ENCODE data around the gene HK1. TPM values are rescaled to one million over a fixed set of nuclear protein-coding genes. Genes with fewer than 3 reads are reported as not detected.

HK1 gene
- total and polyA plus RNA-seq, 2 of the 13 experiments (the other 11 are each of a cell fraction or from before 2014, with no cell fraction given): 0.29 to 1.5 TPM

DNA sequence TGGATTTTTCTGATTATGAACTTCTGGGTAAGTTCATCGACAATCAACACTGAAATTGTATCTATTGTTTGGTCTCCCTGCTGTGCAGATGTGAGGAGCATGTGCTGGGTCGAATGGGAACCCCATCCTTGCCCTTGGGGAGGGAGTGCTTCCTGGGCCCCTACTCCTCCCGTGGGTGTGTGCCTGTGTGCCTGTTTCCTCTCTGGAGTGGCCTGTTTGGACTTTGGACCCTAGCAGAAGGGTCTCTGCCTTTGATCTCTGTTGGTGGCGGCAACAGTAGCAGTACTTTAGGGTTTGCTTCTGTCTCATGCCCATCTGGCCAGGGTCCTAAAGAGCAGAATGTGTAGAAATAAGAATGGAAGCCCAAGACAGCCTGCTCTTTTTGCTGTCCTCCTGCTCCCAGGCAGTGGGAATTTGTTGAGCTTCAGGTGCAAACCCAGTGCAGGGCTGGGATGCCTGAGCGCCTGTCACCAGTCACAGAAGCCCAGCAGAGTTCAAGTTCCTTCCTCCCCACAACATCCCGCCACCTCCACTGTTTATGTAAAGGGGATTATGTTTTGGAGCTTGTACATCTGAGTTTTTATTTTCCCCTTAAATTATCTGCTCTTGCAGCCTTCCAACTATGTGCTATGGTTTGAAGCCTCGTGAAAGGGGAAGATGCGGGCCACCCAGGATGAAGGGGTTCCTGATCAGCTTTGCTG lies 139.9 kb downstream of the HK1 start (continued):
- TF ChIP-seq POGK (CRISPR knock-in tag; conservative IDR thresholded peaks at IDR 0.05): 0 out of 2 replicates have a peak, but pooled peaks have one; percentile 27
- TF ChIP-seq SMARCC2 (IDR thresholded peaks at IDR 0.05): no peak
- TF ChIP-seq TCF7 (IDR thresholded peaks at IDR 0.05; ENCODE audit: low read depth): peak; percentile 91
- TF ChIP-seq, protein P1, sequence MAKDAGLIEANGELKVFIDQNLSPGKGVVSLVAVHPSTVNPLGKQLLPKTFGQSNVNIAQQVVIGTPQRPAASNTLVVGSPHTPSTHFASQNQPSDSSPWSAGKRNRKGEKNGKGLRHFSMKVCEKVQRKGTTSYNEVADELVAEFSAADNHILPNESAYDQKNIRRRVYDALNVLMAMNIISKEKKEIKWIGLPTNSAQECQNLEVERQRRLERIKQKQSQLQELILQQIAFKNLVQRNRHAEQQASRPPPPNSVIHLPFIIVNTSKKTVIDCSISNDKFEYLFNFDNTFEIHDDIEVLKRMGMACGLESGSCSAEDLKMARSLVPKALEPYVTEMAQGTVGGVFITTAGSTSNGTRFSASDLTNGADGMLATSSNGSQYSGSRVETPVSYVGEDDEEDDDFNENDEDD (CRISPR knock-in tag; IDR thresholded peaks at IDR 0.05; ENCODE audit: borderline replicate concordance): peak; percentile 26; the same call in 1 of the 2 replicates
- TF ChIP-seq MEF2D (CRISPR knock-in tag; IDR thresholded peaks at IDR 0.05): 0 out of 2 replicates have a peak, but pooled peaks have one; percentile 48
- no peak for TF ChIP-seq DR1 (CRISPR knock-in tag; IDR thresholded peaks at IDR 0.05)
- peak; percentile 42; the same call in 1 of the 2 replicates for TF ChIP-seq TARDBP (CRISPR knock-in tag; IDR thresholded peaks at IDR 0.05)
- peak; percentile 21; the same call in 1 of the 2 replicates for TF ChIP-seq MED1 (CRISPR knock-in tag; IDR thresholded peaks at IDR 0.05)
- TF ChIP-seq ZNF672 (CRISPR knock-in tag; IDR thresholded peaks at IDR 0.05): no peak
- no peak for TF ChIP-seq LCORL (IDR thresholded peaks at IDR 0.05)
- peak; percentile 25; the same call in 1 of the 2 replicates for TF ChIP-seq LCORL (CRISPR knock-in tag; IDR thresholded peaks at IDR 0.05)
- TF ChIP-seq CCDC6 (CRISPR knock-in tag; IDR thresholded peaks at IDR 0.05): no peak
- 0 out of 2 replicates have a peak, but pooled peaks have one; percentile 25 for TF ChIP-seq ZNF629 (CRISPR knock-in tag; conservative IDR thresholded peaks at IDR 0.05)
- no peak for TF ChIP-seq HOXA9 (CRISPR knock-in tag; IDR thresholded peaks at IDR 0.05; ENCODE audit: borderline replicate concordance)
- TF ChIP-seq ZFX (CRISPR knock-in tag; IDR thresholded peaks at IDR 0.05; ENCODE audit: low read depth): 0 out of 2 replicates have a peak, but pooled peaks have one; percentile 45
- no peak for TF ChIP-seq GABPA (IDR thresholded peaks at IDR 0.05; ENCODE audit: low read depth, low read length)
- TF ChIP-seq GABPA (CRISPR knock-in tag; IDR thresholded peaks at IDR 0.05; ENCODE audit: low read depth): peak; percentile 69
- TF ChIP-seq EP300 (IDR thresholded peaks at IDR 0.05; ENCODE audit: low read depth in 2 of 2, low read length in 2 of 2): peak in 1 of 2 experiments; percentile 79; a peak in 2 of 4 replicates
- TF ChIP-seq EP300 (CRISPR knock-in tag; IDR thresholded peaks at IDR 0.05; ENCODE audit: borderline replicate concordance): peak; percentile 76; the same call in 1 of the 2 replicates
- TF ChIP-seq ZNF788 (CRISPR knock-in tag; IDR thresholded peaks at IDR 0.05; ENCODE audit: borderline replicate concordance): 0 out of 2 replicates have a peak, but pooled peaks have one; percentile 51
- TF ChIP-seq XRCC5 (optimal IDR thresholded peaks at IDR 0.05; ENCODE audit: low read length): peak; percentile 75
- no peak for TF ChIP-seq GLMP (CRISPR knock-in tag; IDR thresholded peaks at IDR 0.05; ENCODE audit: borderline replicate concordance)
- TF ChIP-seq USF2 (IDR thresholded peaks at IDR 0.05; ENCODE audit: low read depth, low read length): no peak
- no peak for TF ChIP-seq USF2 (CRISPR knock-in tag; IDR thresholded peaks at IDR 0.05; ENCODE audit: borderline replicate concordance)
- TF ChIP-seq ZNF556 (CRISPR knock-in tag; IDR thresholded peaks at IDR 0.05; ENCODE audit: borderline replicate concordance): no peak; the same call in 1 of the 2 replicates

All from HepG2 (cell line).